Right lobe of liver (tissue), 6 donors: ENCODE data around the gene SLC47A2. TPM values are rescaled to one million over a fixed set of nuclear protein-coding genes. Genes with fewer than 3 reads are reported as not detected.

ENCODE experiments used
- ATAC-seq, 4 donors: fragments of 200-7000 bp; cut with Tn5 transposase; one replicate each; pipeline ENCODE4 v1.9.1; 2020; ENCODE audit warnings: mild to moderate bottlenecking in 4 of 4, moderate library complexity in 4 of 4
- DNase-seq, 3 donors: peaks; one replicate each; pipeline ENCODE4 v3.0.0-alpha.2; 2020
- H3K27ac ChIP-seq, 3 donors: fragments of 200-600 bp; one replicate each; pipeline ENCODE4 v1.8.0; 2022
- H3K27me3 ChIP-seq, 2 donors: fragments of 200-600 bp; one replicate each; pipeline ENCODE4 v1.8.0; 2022
- H3K36me3 ChIP-seq, 4 donors: fragments of 200-600 bp; sonication (generic) in 1 of 4; one replicate each; pipeline versions ENCODE4 v1.5.1 to v1.8.0; 2017 to 2022; ENCODE audit warnings: control low read depth in 1 of 4
- H3K4me1 ChIP-seq, 4 donors: fragments of 200-600 bp; sonication (generic) in 1 of 4; one replicate each; pipeline versions ENCODE4 v1.5.1 to v1.8.0; 2017 to 2022; ENCODE audit warnings: control low read depth in 1 of 4
- H3K4me3 ChIP-seq, 3 donors: fragments of 200-600 bp; one replicate each; pipeline ENCODE4 v1.8.0; 2022
- H3K9me3 ChIP-seq, 4 donors: fragments of 200-600 bp; sonication (generic) in 1 of 4; one replicate each; pipeline versions ENCODE4 v1.5.1 to v1.8.0; 2017 to 2022; ENCODE audit warnings: control low read depth in 1 of 4
- POLR2A ChIP-seq: fragments of 450-650 bp; IDR thresholded peaks from one replicate; pipeline ENCODE4 v1.6.1; 2017; ENCODE audit warnings: antibody characterized with exemption, mild to moderate bottlenecking
- WGBS: methylation state at CpG from one replicate; pipeline ENCODE4 v1.1.6; 2018; ENCODE audit warnings: low coverage, low lambda C conversion rate; ENCODE audit not compliant: insufficient coverage; ENCODE audit errors: missing lambda C conversion rate; 5-methylcytosine and 5-hydroxymethylcytosine counted together
- intact Hi-C, 2 donors: fragments of 100-400 bp; cut with DNase I; formaldehyde crosslinking; loops; one replicate each; pipeline versions ENCODE4 v1.11.2 to v1.14.1; 2022
- total RNA-seq, 6 experiments: library from RNA; depleted of rRNA in 2 of 6; stranded (reverse); fragments of >200 nt in 2 of 6; fragmentation: NEBNext Ultra II Directional in 3 of 6; extraction: Animal tissue kit (Norgen Biotek cat#: 25700) in 3 of 6; gene quantifications; one replicate each; pipeline versions ENCODE4 v1.1.0 to v1.2.4, GENCODE V29; 2016 to 2023
- TF ChIP-seq, protein P1 (sequence below), 4 donors: fragments of 200-600 bp in 3 of 4; fragments of 450-650 bp in 1 of 4; IDR thresholded peaks; one replicate each; pipeline versions ENCODE4 v1.5.1 to v1.8.0; 2016 to 2022; ENCODE audit warnings: antibody characterized with exemption in 4 of 4, mild to moderate bottlenecking in 2 of 4
- donor health status: DM: no; HTN: yes; CAD: no.
- donor health status: DM: no; HTN: no; CAD: no.
- donor health status: DM: no; HTN: no; CAD: no.
- donor health status: DM: no; HTN: yes; CAD: no.
- donor health status: DM: no; HTN: yes; CAD: no.

The SLC47A2 gene
- total RNA-seq, 6 experiments from 2014 or later = not detected

DNA sequence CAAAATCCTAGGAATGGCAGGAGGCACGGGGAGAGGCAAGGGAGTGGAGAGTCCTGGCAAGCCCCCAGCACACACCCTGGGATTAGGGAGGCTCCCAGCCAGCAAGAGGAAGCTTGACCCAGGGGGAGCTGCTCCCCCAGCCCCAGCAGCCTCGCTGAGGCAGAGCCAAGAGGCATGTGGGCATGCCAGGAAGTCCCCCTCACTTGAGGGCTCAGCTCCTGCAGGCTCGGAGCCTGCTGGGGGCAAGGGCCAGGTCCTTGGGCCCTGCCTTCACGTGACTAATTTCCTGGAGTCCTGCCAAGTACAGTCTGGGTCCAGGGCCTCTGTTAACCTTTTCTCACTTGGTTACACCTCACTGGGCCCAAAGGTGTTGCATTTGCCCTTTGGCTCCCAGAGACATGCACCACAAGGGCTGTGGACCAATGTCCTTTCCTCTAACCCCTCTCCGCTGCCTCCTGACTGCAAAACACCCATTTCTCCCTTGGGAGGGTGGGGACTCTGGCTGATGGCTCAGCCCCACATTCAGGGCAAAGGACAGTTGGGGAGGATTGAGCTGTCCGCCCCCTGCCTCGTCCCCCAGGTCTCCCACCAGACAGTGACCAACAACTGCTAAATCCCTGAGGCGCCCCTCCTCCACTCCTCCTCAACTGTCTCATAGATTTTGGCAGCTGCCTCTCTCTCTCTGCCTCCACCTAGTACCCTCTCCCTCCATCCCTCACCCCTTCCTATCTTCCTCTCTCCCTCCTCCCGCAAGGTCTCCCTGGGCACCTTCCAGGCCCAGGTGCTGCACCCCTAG, 4.4 kb upstream of the SLC47A2 start:
- 79% methylated on average over 4 of the region's 9 CpGs for WGBS
- H3K27ac ChIP-seq = peak overlapping the region in 1 of 3 donors; percentile 18
- TF ChIP-seq, protein P1, sequence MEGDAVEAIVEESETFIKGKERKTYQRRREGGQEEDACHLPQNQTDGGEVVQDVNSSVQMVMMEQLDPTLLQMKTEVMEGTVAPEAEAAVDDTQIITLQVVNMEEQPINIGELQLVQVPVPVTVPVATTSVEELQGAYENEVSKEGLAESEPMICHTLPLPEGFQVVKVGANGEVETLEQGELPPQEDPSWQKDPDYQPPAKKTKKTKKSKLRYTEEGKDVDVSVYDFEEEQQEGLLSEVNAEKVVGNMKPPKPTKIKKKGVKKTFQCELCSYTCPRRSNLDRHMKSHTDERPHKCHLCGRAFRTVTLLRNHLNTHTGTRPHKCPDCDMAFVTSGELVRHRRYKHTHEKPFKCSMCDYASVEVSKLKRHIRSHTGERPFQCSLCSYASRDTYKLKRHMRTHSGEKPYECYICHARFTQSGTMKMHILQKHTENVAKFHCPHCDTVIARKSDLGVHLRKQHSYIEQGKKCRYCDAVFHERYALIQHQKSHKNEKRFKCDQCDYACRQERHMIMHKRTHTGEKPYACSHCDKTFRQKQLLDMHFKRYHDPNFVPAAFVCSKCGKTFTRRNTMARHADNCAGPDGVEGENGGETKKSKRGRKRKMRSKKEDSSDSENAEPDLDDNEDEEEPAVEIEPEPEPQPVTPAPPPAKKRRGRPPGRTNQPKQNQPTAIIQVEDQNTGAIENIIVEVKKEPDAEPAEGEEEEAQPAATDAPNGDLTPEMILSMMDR (IDR thresholded peaks at IDR 0.05) = no peak
- no peak for TF ChIP-seq POLR2A

DNA sequence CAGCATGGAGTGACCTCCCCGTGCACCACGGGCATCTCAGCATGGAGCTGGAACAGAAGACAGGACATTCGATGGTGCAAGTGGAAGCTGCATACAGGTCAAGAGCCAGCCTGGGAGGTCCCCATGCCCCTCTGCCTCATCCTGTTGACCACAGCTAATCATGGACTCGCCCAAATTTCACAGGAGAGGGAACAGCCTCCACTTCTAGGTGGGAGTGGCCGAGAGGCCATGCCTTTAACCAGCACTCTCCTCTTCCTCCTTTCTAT, 3.8 kb upstream of the SLC47A2 start:
- Histone ChIP-seq H3K27me3 (no peaks in the 10 kb centered on the region), H3K36me3 (no peaks in the 10 kb centered on the region), H3K9me3 (no peaks in the 10 kb centered on the region), H3K27ac (no peak overlapping the region), H3K4me3 (no peak overlapping the region), H3K4me1 (peaks cover 0 to 23% (median 4%) of the 10 kb centered on the region in 4 donors)
- WGBS = 60% methylated on average over 2 of the region's 5 CpGs
- intact Hi-C loops = no loop called here
- TF ChIP-seq POLR2A = no peak
- TF ChIP-seq, protein P1 (IDR thresholded peaks at IDR 0.05) = no peak
- peak in 1 of 3 donors; percentile 18 for DNase-seq
- no peak for ATAC-seq

More for the DNA sequence above, 4.4 kb upstream of the SLC47A2 start:
- ATAC-seq (peak; percentile 39 to 72 (median 53)), DNase-seq (peak in 2 of 3 donors; percentile 70 to 80)
- Histone ChIP-seq H3K4me1 (peaks cover 0 to 23% (median 4%) of the 10 kb centered on the region in 4 donors), H3K36me3 (no peaks in the 10 kb centered on the region), H3K4me3 (no peak overlapping the region), H3K27me3 (no peaks in the 10 kb centered on the region), H3K9me3 (no peaks in the 10 kb centered on the region)
- intact Hi-C loops = no loop called here

DNA sequence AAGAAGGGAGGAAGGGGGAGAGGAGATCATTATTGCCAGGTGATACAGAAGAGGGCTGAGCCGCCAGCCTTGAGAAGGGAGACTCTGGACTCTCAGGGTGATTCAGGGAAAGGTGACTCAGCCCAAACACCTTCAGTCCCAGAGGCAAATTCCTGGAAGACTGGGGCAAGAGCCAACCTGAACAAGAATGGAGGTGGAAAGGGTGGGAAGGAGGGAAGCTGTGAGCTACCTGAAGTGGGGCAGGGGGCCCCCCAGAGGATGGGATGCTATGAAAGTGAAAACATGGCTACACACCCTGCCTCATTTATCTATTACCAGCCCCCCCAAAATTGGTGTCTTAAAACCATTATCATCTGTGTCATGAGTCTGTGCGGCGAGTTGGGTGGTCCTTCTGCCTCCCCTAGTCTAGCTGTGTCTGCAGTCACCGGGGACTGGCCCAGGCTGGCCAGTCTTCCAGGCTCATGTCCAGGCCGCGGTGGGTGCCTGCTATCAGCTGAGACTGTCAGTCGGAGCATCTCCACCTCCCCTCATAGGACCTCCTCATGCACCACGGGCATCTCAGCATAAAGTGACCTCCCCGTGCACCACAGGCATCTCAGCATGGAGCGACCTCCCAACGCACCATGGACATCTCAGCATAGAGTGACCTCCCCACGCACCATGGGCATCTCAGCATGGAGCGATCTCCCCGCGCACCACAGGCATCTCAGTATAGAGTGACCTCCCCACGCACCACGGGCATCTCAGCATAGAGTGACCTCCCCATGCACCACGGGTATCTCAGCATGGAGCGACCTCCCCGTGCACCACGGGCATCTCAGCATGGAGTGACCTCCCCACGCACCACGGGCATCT, 3.2 kb upstream of the SLC47A2 start:
- TF ChIP-seq, protein P1 (IDR thresholded peaks at IDR 0.05) = no peak
- no peak for TF ChIP-seq POLR2A

DNA sequence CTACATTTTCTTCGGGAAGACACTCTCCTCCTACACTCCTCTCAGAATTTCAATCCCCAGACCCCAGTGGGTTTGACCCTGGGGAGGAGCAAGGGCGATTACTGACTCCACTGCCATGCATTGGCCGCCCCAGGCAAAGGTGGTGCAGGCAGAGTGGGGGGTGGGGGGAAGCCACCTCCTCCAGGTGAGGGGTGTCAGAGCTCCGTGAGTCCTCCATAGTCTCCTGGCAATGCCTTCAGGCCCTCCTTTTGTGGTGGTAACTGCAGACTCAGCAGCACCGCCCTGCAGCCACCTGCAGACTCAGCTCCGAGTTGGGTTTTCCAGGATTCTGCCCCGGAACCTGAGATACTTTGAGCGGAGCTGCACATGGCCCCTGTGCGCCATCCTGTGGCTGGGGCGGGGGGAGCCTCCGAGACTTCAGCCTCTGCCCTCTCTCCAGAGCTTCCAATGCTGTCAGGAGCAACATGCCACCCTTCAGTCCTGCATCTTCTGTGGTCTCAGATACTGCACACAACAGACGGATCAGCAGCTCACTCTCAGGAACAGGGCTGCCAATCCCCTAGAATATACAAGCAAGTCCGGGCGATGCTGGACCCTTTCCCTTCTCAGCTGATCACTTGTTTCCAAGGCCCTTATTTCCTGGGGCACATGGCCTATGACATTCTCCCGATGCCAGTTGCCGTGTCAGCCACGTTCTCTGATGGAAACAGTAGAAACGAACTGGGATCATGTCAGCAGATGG, 2.4 kb upstream of the SLC47A2 start:
- ATAC-seq (peak; percentile 24 to 72 (median 59)), DNase-seq (peak in 1 of 3 donors; percentile 50)
- no peaks in the 10 kb centered on the region for H3K36me3 ChIP-seq
- no peaks in the 10 kb centered on the region for H3K9me3 ChIP-seq
- H3K27ac ChIP-seq = no peak overlapping the region
- WGBS = 77% methylated on average over 9 of the region's 18 CpGs
- intact Hi-C loops = no loop called here
- H3K4me1 ChIP-seq = peaks cover 0 to 12% (median 4%) of the 10 kb centered on the region in 4 donors
- TF ChIP-seq, protein P1 (IDR thresholded peaks at IDR 0.05) = peak in 3 of 4 donors; percentile 30 to 32 (median 32)
- TF ChIP-seq POLR2A = no peak
- no peaks in the 10 kb centered on the region for H3K27me3 ChIP-seq
- no peak overlapping the region for H3K4me3 ChIP-seq

More for the DNA sequence above, 3.2 kb upstream of the SLC47A2 start:
- intact Hi-C loops = no loop called here
- Histone ChIP-seq H3K9me3 (no peaks in the 10 kb centered on the region), H3K27me3 (no peaks in the 10 kb centered on the region), H3K36me3 (no peaks in the 10 kb centered on the region), H3K27ac (no peak overlapping the region), H3K4me3 (no peak overlapping the region), H3K4me1 (peaks cover 0 to 17% (median 4%) of the 10 kb centered on the region in 4 donors)
- ATAC-seq (no peak), DNase-seq (no peak)
- WGBS = 92% methylated on average over 2 of the region's 23 CpGs
